Endothelial cell of umbilical vein (primary cell): ENCODE data around the gene MTERF4. TPM values are rescaled to one million over a fixed set of nuclear protein-coding genes. Genes with fewer than 3 reads are reported as not detected.

Experiments used
- BruUV-seq: library from RNA; stranded (reverse); fragments of 400-500 nt; replicated peaks from 2 replicates; lab custom pipeline; 2021; lab: Mats Ljungman, UMichigan
- CTCF ChIA-PET: fragments of 300-600, 350-600 bp; sonication (Branson Sonifier 250); formaldehyde crosslinking; loops from one replicate; lab custom pipeline; 2021; ENCODE audit warnings: antibody characterized with exemption, inconsistent platforms; lab: Charles Lee
- POLR2A ChIA-PET: fragments of 300-600, 350-600 bp; sonication (Branson Sonifier 250); formaldehyde crosslinking; loops from one replicate; lab custom pipeline; 2021; ENCODE audit warnings: antibody characterized with exemption, inconsistent platforms; lab: Charles Lee
- DNase-seq: peaks from one replicate; pipeline ENCODE4 v3.0.0-alpha.2; 2011; ENCODE audit warnings: low read depth, low spot score
- FAIRE-seq: peaks from 2 replicates; lab custom pipeline; 2011; peaks lifted over from hg19 to GRCh38; lab: Jason Lieb, UNC
- H2AFZ ChIP-seq: 2 replicates; pipeline ENCODE4 v1.6.0; 2012; ENCODE audit warnings: low read depth, low read length, control low read depth, inconsistent platforms
- H3K27ac ChIP-seq: 2 replicates; pipeline ENCODE4 v1.5.1; 2011; ENCODE audit warnings: low read depth, mild to moderate bottlenecking, control low read depth, low read length, moderate library complexity; ENCODE audit not compliant: insufficient read depth
- H3K27me3 ChIP-seq, 2 experiments: 2 replicates each; pipeline versions ENCODE4 v1.6.0 to v1.6.1; 2011; ENCODE audit warnings: low read length in 2 of 2, mixed read lengths in 1 of 2; ENCODE audit not compliant: control insufficient read depth in 2 of 2, insufficient read depth in 2 of 2
- H3K36me3 ChIP-seq, 2 experiments: 2 replicates in 1 of 2; 3 replicates in 1 of 2; pipeline ENCODE4 v1.5.1; 2011; ENCODE audit warnings: low read length in 2 of 2, mild to moderate bottlenecking in 1 of 2, moderate library complexity in 1 of 2; ENCODE audit not compliant: control insufficient read depth in 2 of 2, insufficient read depth in 2 of 2; ENCODE audit errors: extremely low read depth in 1 of 2
- H3K4me1 ChIP-seq: 3 replicates; pipeline ENCODE4 v1.5.1; 2011; ENCODE audit warnings: mild to moderate bottlenecking, low read length; ENCODE audit not compliant: control insufficient read depth, insufficient read depth; ENCODE audit errors: extremely low read depth
- H3K4me2 ChIP-seq: 2 replicates; pipeline ENCODE4 v1.6.1; 2011; ENCODE audit warnings: low read length, control low read depth, mixed read lengths; ENCODE audit not compliant: insufficient read depth
- H3K4me3 ChIP-seq, 3 experiments: fragments of 200-600 bp in 1 of 3; sonication (generic), shearing (Covaris generic) in 1 of 3; replicated peaks in 1 of 3; 2 replicates each; pipeline ENCODE4 v1.5.1; 2011 to 2016; ENCODE audit warnings: control low read depth in 3 of 3, low read length in 3 of 3, mild to moderate bottlenecking in 2 of 3, inconsistent platforms in 1 of 3, low read depth in 1 of 3, moderate library complexity in 1 of 3; ENCODE audit not compliant: insufficient read depth in 1 of 3
- H3K79me2 ChIP-seq: 2 replicates; pipeline ENCODE4 v1.6.0; 2012; ENCODE audit warnings: low read length, inconsistent platforms; ENCODE audit not compliant: control insufficient read depth, insufficient read depth
- H3K9ac ChIP-seq: replicated peaks from 2 replicates; pipeline ENCODE3; 2011; ENCODE audit warnings: low read length, control low read depth; ENCODE audit not compliant: insufficient read depth; ENCODE audit errors: extremely low read depth
- H3K9me1 ChIP-seq: replicated peaks from 3 replicates; pipeline ENCODE4 v1.6.0; 2011; ENCODE audit warnings: mild to moderate bottlenecking, low read length; ENCODE audit not compliant: control insufficient read depth, insufficient read depth; ENCODE audit errors: extremely low read depth
- H3K9me3 ChIP-seq: replicated peaks from 2 replicates; pipeline ENCODE4 v1.5.1; 2012; ENCODE audit warnings: low read length, inconsistent platforms; ENCODE audit not compliant: control insufficient read depth, insufficient read depth
- H4K20me1 ChIP-seq: replicated peaks from 2 replicates; pipeline ENCODE3; 2011; ENCODE audit warnings: mild to moderate bottlenecking, low read length; ENCODE audit not compliant: control insufficient read depth, insufficient read depth; ENCODE audit errors: extremely low read depth
- EZH2 ChIP-seq: IDR thresholded peaks from 2 replicates; pipeline ENCODE4 v1.6.1; 2012; ENCODE audit warnings: borderline replicate concordance, low read depth, mild to moderate bottlenecking, moderate library complexity, low read length, inconsistent platforms; ENCODE audit not compliant: severe bottlenecking
- FOS ChIP-seq: IDR thresholded peaks from 2 replicates; pipeline ENCODE4 v1.6.1; 2011; ENCODE audit warnings: mild to moderate bottlenecking, low read length, moderate library complexity, borderline replicate concordance; ENCODE audit not compliant: insufficient read depth
- GATA2 ChIP-seq: IDR thresholded peaks from 2 replicates; pipeline ENCODE4 v1.7.0; 2011; ENCODE audit warnings: low read depth, mild to moderate bottlenecking, moderate library complexity, mixed read lengths, low read length; ENCODE audit not compliant: insufficient read length, insufficient read depth
- JUN ChIP-seq: IDR thresholded peaks from 2 replicates; pipeline ENCODE4 v1.6.1; 2011; ENCODE audit warnings: borderline replicate concordance, low read depth; ENCODE audit not compliant: insufficient read length, insufficient read depth
- MYC ChIP-seq: IDR thresholded peaks from one replicate; pipeline ENCODE4 v1.6.1; 2011; ENCODE audit warnings: mild to moderate bottlenecking, low read depth, low read length
- POLR2A ChIP-seq: IDR thresholded peaks from 2 replicates; pipeline ENCODE4 v1.6.1; 2012; ENCODE audit warnings: low read depth, mild to moderate bottlenecking, control low read depth, low read length
- POLR2AphosphoS5 ChIP-seq: IDR thresholded peaks from 2 replicates; pipeline ENCODE4 v1.6.1; 2012; ENCODE audit warnings: low read depth, mild to moderate bottlenecking, control low read depth, low read length, moderate library complexity; ENCODE audit not compliant: insufficient read depth
- dilution Hi-C: fragments of 300-500 bp; cut with MboI; formaldehyde crosslinking; loops from one replicate; pipeline ENCODE4 v1.15.0; 2019; ENCODE audit warnings: low sequenced_read_pairs; ENCODE audit not compliant: extremely low pct_ligation_motif_present
- intact Hi-C: fragments of 100-400 bp; cut with micrococcal nuclease; formaldehyde crosslinking; loops from one replicate; pipeline ENCODE4 v1.10.0; 2022
- polyA plus RNA-seq, 4 experiments: library from polyadenylated mRNA; depleted of rRNA in 3 of 4; stranded (reverse) in 3 of 4; unstranded in 1 of 4; fragments of >200 nt; gene quantifications; 2 replicates each; pipeline versions ENCODE4 v1.2.1 to v1.2.3, GENCODE V29; 2011 to 2012; ENCODE audit warnings: missing spikeins in 1 of 4
- total RNA-seq: library from RNA; stranded (reverse); gene quantifications from 2 replicates; pipeline ENCODE4 v1.2.3, GENCODE V29; 2021
- TF ChIP-seq, protein P1 (sequence below): IDR thresholded peaks from 2 replicates; pipeline ENCODE4 v1.6.1; 2011; ENCODE audit not compliant: insufficient read depth, insufficient read length
- TF ChIP-seq, protein P2 (sequence below), 2 donors: IDR thresholded peaks; 1 replicate in 1 of 2; 2 replicates in 1 of 2; pipeline ENCODE4 v1.5.1; 2011; ENCODE audit warnings: low read length in 2 of 2, mild to moderate bottlenecking in 2 of 2, moderate library complexity in 2 of 2, control low read depth in 1 of 2, inconsistent platforms in 1 of 2, low read depth in 1 of 2; ENCODE audit not compliant: insufficient read depth in 1 of 2; ENCODE audit errors: extremely low read depth in 1 of 2

Gene MTERF4
- total and polyA plus RNA-seq, 2 donors (not counting 3 experiments of a cell fraction or from before 2014, with no cell fraction given): 14.7 to 27.3 TPM

DNA sequence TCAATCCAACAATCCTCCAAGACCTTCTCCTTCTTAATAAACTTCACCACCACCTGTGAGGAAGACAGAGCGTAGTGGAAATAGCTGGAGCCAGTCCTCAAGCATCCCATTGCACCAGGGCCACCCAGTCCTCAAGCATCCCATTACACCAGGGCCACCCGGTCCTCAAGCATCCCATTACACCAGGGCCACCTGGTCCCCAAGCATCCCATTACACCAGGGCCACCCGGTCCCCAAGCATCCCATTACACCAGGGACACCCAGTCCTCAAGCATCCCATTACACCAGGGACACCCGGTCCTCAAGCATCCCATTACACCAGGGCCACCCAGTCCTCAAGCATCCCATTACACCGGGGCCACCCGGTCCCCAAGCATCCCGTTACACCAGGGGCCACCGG is 13.3 kb upstream of the MTERF4 start:
- dilution Hi-C loops: no loop called here
- H3K27me3 ChIP-seq: no peaks in the 10 kb centered on the region
- no peak for FAIRE-seq
- TF ChIP-seq EZH2: no peak
- TF ChIP-seq JUN: no peak
- TF ChIP-seq MYC: no peak
- TF ChIP-seq, protein P1, sequence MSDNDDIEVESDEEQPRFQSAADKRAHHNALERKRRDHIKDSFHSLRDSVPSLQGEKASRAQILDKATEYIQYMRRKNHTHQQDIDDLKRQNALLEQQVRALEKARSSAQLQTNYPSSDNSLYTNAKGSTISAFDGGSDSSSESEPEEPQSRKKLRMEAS: no peak
- TF ChIP-seq GATA2: no peak
- H3K27ac ChIP-seq: no peak overlapping the region
- no peaks in the 10 kb centered on the region for H3K4me1 ChIP-seq
- H3K4me3 ChIP-seq: no peak overlapping the region
- no peaks in the 10 kb centered on the region for H3K9me1 ChIP-seq
- intact Hi-C loops: no loop called here
- ChIA-PET POLR2A (no interaction called here), CTCF (no interaction called here)
- no peaks in the 10 kb centered on the region for H3K79me2 ChIP-seq
- H3K4me2 ChIP-seq: no peak overlapping the region
- no TSS peak for BruUV-seq
- DNase-seq: no peak
- no peak overlapping the region for H2AFZ ChIP-seq
- H3K36me3 ChIP-seq: no peaks in the 10 kb centered on the region
- no peaks in the 10 kb centered on the region for H3K9me3 ChIP-seq
- H4K20me1 ChIP-seq: no peaks in the 10 kb centered on the region
- H3K9ac ChIP-seq: no peak overlapping the region

DNA sequence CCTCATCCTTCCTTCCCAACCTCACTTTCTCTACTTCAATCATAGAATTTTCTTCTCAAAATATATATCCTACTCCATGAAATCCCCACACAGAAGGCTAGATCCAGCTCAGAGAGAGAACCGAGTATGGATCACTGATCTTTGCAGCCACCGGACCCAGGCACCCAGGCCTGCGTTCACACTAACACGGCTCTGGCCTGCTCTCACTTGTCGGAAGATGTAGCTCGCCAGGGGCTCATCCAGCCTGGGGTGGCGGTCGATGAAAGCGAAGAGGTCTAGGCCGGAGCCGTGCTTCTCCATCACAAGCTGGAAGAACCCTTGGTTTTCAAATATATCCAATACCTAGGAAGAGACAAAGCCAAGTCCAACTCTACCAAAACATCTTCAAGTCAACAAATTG is 12.7 kb upstream of the MTERF4 start:
- H3K4me2 ChIP-seq: no peak overlapping the region
- no peak for TF ChIP-seq POLR2AphosphoS5
- TF ChIP-seq MYC: no peak
- no peak for TF ChIP-seq FOS
- TF ChIP-seq, protein P2, sequence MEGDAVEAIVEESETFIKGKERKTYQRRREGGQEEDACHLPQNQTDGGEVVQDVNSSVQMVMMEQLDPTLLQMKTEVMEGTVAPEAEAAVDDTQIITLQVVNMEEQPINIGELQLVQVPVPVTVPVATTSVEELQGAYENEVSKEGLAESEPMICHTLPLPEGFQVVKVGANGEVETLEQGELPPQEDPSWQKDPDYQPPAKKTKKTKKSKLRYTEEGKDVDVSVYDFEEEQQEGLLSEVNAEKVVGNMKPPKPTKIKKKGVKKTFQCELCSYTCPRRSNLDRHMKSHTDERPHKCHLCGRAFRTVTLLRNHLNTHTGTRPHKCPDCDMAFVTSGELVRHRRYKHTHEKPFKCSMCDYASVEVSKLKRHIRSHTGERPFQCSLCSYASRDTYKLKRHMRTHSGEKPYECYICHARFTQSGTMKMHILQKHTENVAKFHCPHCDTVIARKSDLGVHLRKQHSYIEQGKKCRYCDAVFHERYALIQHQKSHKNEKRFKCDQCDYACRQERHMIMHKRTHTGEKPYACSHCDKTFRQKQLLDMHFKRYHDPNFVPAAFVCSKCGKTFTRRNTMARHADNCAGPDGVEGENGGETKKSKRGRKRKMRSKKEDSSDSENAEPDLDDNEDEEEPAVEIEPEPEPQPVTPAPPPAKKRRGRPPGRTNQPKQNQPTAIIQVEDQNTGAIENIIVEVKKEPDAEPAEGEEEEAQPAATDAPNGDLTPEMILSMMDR (IDR thresholded peaks at IDR 0.05; ENCODE audit: extremely low read depth in 1 of 2, insufficient read depth in 1 of 2, low read depth in 1 of 2, low read length in 2 of 2): no peak
- TF ChIP-seq POLR2A: no peak
- TF ChIP-seq, protein P1: no peak
- H3K9me1 ChIP-seq: no peaks in the 10 kb centered on the region
- no peaks in the 10 kb centered on the region for H3K79me2 ChIP-seq
- no peaks in the 10 kb centered on the region for H4K20me1 ChIP-seq
- no peak overlapping the region for H3K4me3 ChIP-seq
- ChIA-PET CTCF (interaction anchor here (1.1 kb wide), 1 partner anchor 22 kb away, joined by 3 read pairs; no protein-coding TSS in a partner anchor), POLR2A (no interaction called here)
- H3K27ac ChIP-seq: no peak overlapping the region
- no peaks in the 10 kb centered on the region for H3K4me1 ChIP-seq
- DNase-seq (no peak), FAIRE-seq (no peak)
- H3K36me3 ChIP-seq: no peaks in the 10 kb centered on the region
- no peaks in the 10 kb centered on the region for H3K9me3 ChIP-seq
- no peaks in the 10 kb centered on the region for H3K27me3 ChIP-seq
- H2AFZ ChIP-seq: no peak overlapping the region
- no TSS peak for BruUV-seq
- intact Hi-C loops (no loop called here), dilution Hi-C loops (no loop called here)
- no peak overlapping the region for H3K9ac ChIP-seq
